NCI-H2171 treated with DMSO at 0.1 percent for 48 hours (cell line): ENCODE measurements around the gene LPCAT4.
"Not testable (repeated sequence)": the region's sequence is repeated elsewhere in the genome, so short reads cannot be mapped to it uniquely, and the experiment has no call there.

Experiments used
- DNase-seq: peaks from one replicate; lab custom pipeline; 2025; lab: John Stamatoyannopoulos, UW

The LPCAT4 gene

GRCh38 chr15:34367101-34368081, at the start of gene LPCAT4:
LPCAT4 (minus strand) TSS chr15:34367196; CDS start chr15:34367100, 96 bp downstream.
- peak; percentile 83 for DNase-seq

- not testable (repeated sequence) for DNase-seq
Observed at GRCh38 chr15:34409511-34409910, 42.5 kb upstream of the LPCAT4 start.

GRCh38 chr15:34408973-34409372, 42.0 kb upstream of the LPCAT4 start:
- DNase-seq: not testable (repeated sequence)

GRCh38 chr15:34403899-34404298, 36.9 kb upstream of the LPCAT4 start:
- not testable (repeated sequence) for DNase-seq

- DNase-seq: not testable (repeated sequence)
Observed at GRCh38 chr15:34403160-34403598, 36.2 kb upstream of the LPCAT4 start.

GRCh38 chr15:34397637-34398259, 30.8 kb upstream of the LPCAT4 start:
- DNase-seq: not testable (repeated sequence)

- DNase-seq: not testable (repeated sequence)
Observed at GRCh38 chr15:34392981-34393380, 26.0 kb upstream of the LPCAT4 start.

GRCh38 chr15:34389594-34390086, 22.6 kb upstream of the LPCAT4 start:
- not testable (repeated sequence) for DNase-seq

GRCh38 chr15:34381829-34382521, 15.0 kb upstream of the LPCAT4 start:
- not testable (repeated sequence) for DNase-seq

GRCh38 chr15:34380491-34380890, 13.5 kb upstream of the LPCAT4 start:
- DNase-seq: not testable (repeated sequence)

GRCh38 chr15:34376856-34377255, 9.9 kb upstream of the LPCAT4 start:
- no peak for DNase-seq

- DNase-seq: not testable (repeated sequence)
Observed at GRCh38 chr15:34375541-34375940, 8.5 kb upstream of the LPCAT4 start.

- DNase-seq: no peak
Observed at GRCh38 chr15:34374816-34375215, 7.8 kb upstream of the LPCAT4 start.

- no peak for DNase-seq
Observed at GRCh38 chr15:34373951-34374350, 7.0 kb upstream of the LPCAT4 start.

- no peak for DNase-seq
Observed at GRCh38 chr15:34370643-34371042, 3.6 kb upstream of the LPCAT4 start.

GRCh38 chr15:34370129-34370528, 3.1 kb upstream of the LPCAT4 start:
- no peak for DNase-seq

GRCh38 chr15:34366271-34367065, 528 bp downstream of the LPCAT4 start:
- DNase-seq: peak; percentile 49

GRCh38 chr15:34365836-34366235, 1.2 kb downstream of the LPCAT4 start:
- no peak for DNase-seq

GRCh38 chr15:34365091-34365825, 1.7 kb downstream of the LPCAT4 start:
- DNase-seq: no peak

- DNase-seq: no peak
Observed at GRCh38 chr15:34364041-34364440, 3.0 kb downstream of the LPCAT4 start.
